ENCODE measurements around the gene NFATC2.

DNA sequence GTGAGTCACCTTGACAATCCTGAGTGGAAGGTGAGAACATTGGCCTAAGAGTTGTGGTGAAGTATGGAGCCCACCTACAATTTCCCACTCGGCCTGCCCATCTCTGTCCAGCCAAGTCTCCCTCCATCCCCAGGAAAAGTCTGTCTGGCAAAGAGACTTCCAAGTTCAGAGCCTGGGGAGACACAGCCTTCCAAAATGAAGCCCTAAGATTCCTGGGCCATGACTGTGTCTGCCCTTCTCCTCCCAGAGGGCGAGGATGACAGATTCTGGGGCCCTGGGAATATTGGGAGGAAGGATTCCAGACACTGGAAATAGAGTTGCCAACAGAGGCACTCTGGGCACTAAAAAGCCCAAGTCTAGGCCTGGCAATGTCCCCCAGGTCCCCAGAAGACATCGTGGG, 176.8 kb downstream of the NFATC2 start:
- TF ChIP-seq, protein P1, sequence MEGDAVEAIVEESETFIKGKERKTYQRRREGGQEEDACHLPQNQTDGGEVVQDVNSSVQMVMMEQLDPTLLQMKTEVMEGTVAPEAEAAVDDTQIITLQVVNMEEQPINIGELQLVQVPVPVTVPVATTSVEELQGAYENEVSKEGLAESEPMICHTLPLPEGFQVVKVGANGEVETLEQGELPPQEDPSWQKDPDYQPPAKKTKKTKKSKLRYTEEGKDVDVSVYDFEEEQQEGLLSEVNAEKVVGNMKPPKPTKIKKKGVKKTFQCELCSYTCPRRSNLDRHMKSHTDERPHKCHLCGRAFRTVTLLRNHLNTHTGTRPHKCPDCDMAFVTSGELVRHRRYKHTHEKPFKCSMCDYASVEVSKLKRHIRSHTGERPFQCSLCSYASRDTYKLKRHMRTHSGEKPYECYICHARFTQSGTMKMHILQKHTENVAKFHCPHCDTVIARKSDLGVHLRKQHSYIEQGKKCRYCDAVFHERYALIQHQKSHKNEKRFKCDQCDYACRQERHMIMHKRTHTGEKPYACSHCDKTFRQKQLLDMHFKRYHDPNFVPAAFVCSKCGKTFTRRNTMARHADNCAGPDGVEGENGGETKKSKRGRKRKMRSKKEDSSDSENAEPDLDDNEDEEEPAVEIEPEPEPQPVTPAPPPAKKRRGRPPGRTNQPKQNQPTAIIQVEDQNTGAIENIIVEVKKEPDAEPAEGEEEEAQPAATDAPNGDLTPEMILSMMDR (IDR thresholded peaks at IDR 0.05; ENCODE audit: insufficient read depth, low read depth, low read length): no peak
- TF ChIP-seq EZH2 (IDR thresholded peaks at IDR 0.05; ENCODE audit: insufficient read depth, low read length): no peak

Data from astrocyte (in vitro differentiated cells and primary cell).